Right lobe of liver (tissue), 4 donors: ENCODE results near the gene MAP3K9.

Source experiments
- CTCF ChIP-seq, 4 donors: fragments of 200-600 bp in 3 of 4; fragments of 450-650 bp in 1 of 4; IDR thresholded peaks; one replicate each; pipeline versions ENCODE4 v1.5.1 to v1.8.0; 2016 to 2022; ENCODE audit warnings: antibody characterized with exemption in 4 of 4, mild to moderate bottlenecking in 2 of 4
- POLR2A ChIP-seq: fragments of 450-650 bp; IDR thresholded peaks from one replicate; pipeline ENCODE4 v1.6.1; 2017; ENCODE audit warnings: antibody characterized with exemption, mild to moderate bottlenecking
- donor health status: DM: no; HTN: no; CAD: no.
- donor health status: DM: no; HTN: no; CAD: no.
- donor health status: DM: no; HTN: yes; CAD: no.

GRCh38 chr14:70716483-70716882 lies 92.8 kb downstream of the MAP3K9 start:
- no peak for TF ChIP-seq CTCF (IDR thresholded peaks at IDR 0.05)
- TF ChIP-seq POLR2A, result no peak
